Spleen (tissue), 11 donors: ENCODE data around the gene EFCC1. TPM values are rescaled to one million over a fixed set of nuclear protein-coding genes. Genes with fewer than 3 reads are reported as not detected.
"Not testable (repeated sequence)": the region's sequence is repeated elsewhere in the genome, so short reads cannot be mapped to it uniquely, and the experiment has no call there.

Experiments used
- DNase-seq: peaks from one replicate; pipeline ENCODE4 v3.0.0-alpha.2; 2020
- H3K27ac ChIP-seq, 8 donors: fragments of 200-600 bp; sonication (generic) in 7 of 8; 1 replicate in 4 of 8; 2 replicates in 4 of 8; pipeline versions ENCODE4 v1.5.0 to v1.8.0; 2016 to 2021; ENCODE audit warnings: inconsistent platforms in 4 of 8, mild to moderate bottlenecking in 4 of 8, moderate library complexity in 1 of 8
- H3K27me3 ChIP-seq, 7 donors: fragments of 200-600 bp; sonication (generic) in 6 of 7; replicated peaks in 1 of 7; 1 replicate in 4 of 7; 2 replicates in 3 of 7; pipeline versions ENCODE4 v1.5.0 to v1.8.0; 2016 to 2021; ENCODE audit warnings: inconsistent platforms in 3 of 7, mild to moderate bottlenecking in 1 of 7
- H3K36me3 ChIP-seq, 6 donors: fragments of 200-600 bp; sonication (generic) in 5 of 6; 1 replicate in 4 of 6; 2 replicates in 2 of 6; pipeline versions ENCODE4 v1.5.0 to v1.8.0; 2016 to 2021; ENCODE audit warnings: inconsistent platforms in 2 of 6
- H3K4me1 ChIP-seq, 6 donors: fragments of 200-600 bp; sonication (generic) in 5 of 6; 1 replicate in 3 of 6; 2 replicates in 3 of 6; pipeline versions ENCODE4 v1.5.0 to v1.8.0; 2016 to 2021; ENCODE audit warnings: inconsistent platforms in 3 of 6
- H3K4me3 ChIP-seq, 8 donors: fragments of 200-600 bp; sonication (generic) in 7 of 8; 1 replicate in 4 of 8; 2 replicates in 4 of 8; pipeline versions ENCODE4 v1.5.0 to v1.8.0; 2016 to 2021; ENCODE audit warnings: inconsistent platforms in 4 of 8, mild to moderate bottlenecking in 4 of 8, moderate library complexity in 2 of 8
- H3K9me3 ChIP-seq, 8 donors: fragments of 200-600 bp; sonication (generic) in 7 of 8; 1 replicate in 4 of 8; 2 replicates in 4 of 8; pipeline versions ENCODE4 v1.5.0 to v1.8.0; 2016 to 2021; ENCODE audit warnings: inconsistent platforms in 4 of 8
- CTCF ChIP-seq, 11 experiments: fragments of 200-600 bp in 7 of 11; fragments of 450-650 bp in 4 of 11; sonication (generic) in 4 of 11; IDR thresholded peaks in 8 of 11; conservative IDR thresholded peaks in 3 of 11; 1 replicate in 7 of 11; 2 replicates in 4 of 11; pipeline versions ENCODE4 v1.4.0 to v1.8.0; 2016 to 2021; ENCODE audit warnings: antibody characterized with exemption in 11 of 11, inconsistent platforms in 4 of 11, mild to moderate bottlenecking in 1 of 11
- POLR2A ChIP-seq, 3 donors: fragments of 450-650 bp; IDR thresholded peaks; one replicate each; pipeline ENCODE4 v1.5.1; 2017; ENCODE audit warnings: antibody characterized with exemption in 3 of 3, mild to moderate bottlenecking in 1 of 3
- POLR2AphosphoS5 ChIP-seq, 3 donors: sonication (generic); formaldehyde crosslinking; IDR thresholded peaks; one replicate each; pipeline ENCODE4 v1.5.1; 2017; ENCODE audit warnings: antibody characterized with exemption in 3 of 3
- WGBS, 5 donors: extraction: QIAGEN DNeasy Blood & Tissue Kit in 3 of 5; methylation state at CpG; one replicate each; pipeline versions ENCODE4 v1.1.5 to v1.1.7; 2013 to 2018; 5-methylcytosine and 5-hydroxymethylcytosine counted together
- intact Hi-C: fragments of 100-400 bp; cut with DNase I; formaldehyde crosslinking; loops from one replicate; pipeline ENCODE4 v1.15.0; 2023; ENCODE audit warnings: low total_unique reads
- polyA plus RNA-seq, 3 donors: library from polyadenylated mRNA; stranded (reverse); fragments of 200-250 nt; gene quantifications; one replicate each; pipeline ENCODE4 v1.2.1, GENCODE V29; 2013
- total RNA-seq, 7 donors: library from RNA; depleted of rRNA in 3 of 7; stranded (reverse); fragments of >200 nt in 3 of 7; fragmentation: NEBNext Ultra II Directional in 4 of 7; extraction: Animal tissue kit (Norgen Biotek cat#: 25700) in 4 of 7; gene quantifications; one replicate each; pipeline versions ENCODE4 v1.1.0 to v1.2.1, GENCODE V29; 2016 to 2021
- donor health status: healthy with polysubstance abuse.
- donor health status: DM: no; HTN: no; CAD: no; lungs with moderate emphysema.
- donor health status: DM: no; HTN: no; CAD: no.
- donor health status: Bipolar disorder and iron deficiency.
- donor health status: healthy.
- donor health status: DM: no; HTN: no; CAD: no.
- donor health status: DM: yes; HTN: yes; CAD: no.

Gene EFCC1
- total and polyA plus RNA-seq, 10 donors, result 2.0 to 11.2 (median 8.1) TPM

GRCh38 chr3:129068291-129068886, 67.3 kb downstream of the EFCC1 start:
- intact Hi-C loops, result no loop called here
- TF ChIP-seq POLR2AphosphoS5 (IDR thresholded peaks at IDR 0.05), result peak in 2 of 3 donors; percentile 27 to 47
- no peak for TF ChIP-seq CTCF (IDR thresholded peaks at IDR 0.05 in 8 of 11, conservative IDR thresholded peaks at IDR 0.05 in 3 of 11)
- no peak for TF ChIP-seq POLR2A (IDR thresholded peaks at IDR 0.05)
- Histone ChIP-seq H3K27ac (peak overlapping the region in 5 of 8 donors; percentile 58 to 78 (median 62)), H3K27me3 (peaks cover 0 to 13% (median 0%) of the 10 kb centered on the region in 7 donors), H3K9me3 (peaks cover 0 to 9% (median 2%) of the 10 kb centered on the region in 8 donors), H3K4me1 (peaks cover 0 to 33% (median 20%) of the 10 kb centered on the region in 6 donors), H3K4me3 (peak overlapping the region in 7 of 8 donors; percentile 26 to 61 (median 34)), H3K36me3 (no peaks in the 10 kb centered on the region)
- 14 to 43% (median 22%) methylated on average over 17 to 44 of the region's 44 CpGs for WGBS, 5 donors
- DNase-seq, result no peak

- intact Hi-C loops, H3K9me3 ChIP-seq, H3K4me3 ChIP-seq, DNase-seq, H3K36me3 ChIP-seq: not testable (repeated sequence)
- peaks cover 0 to 13% (median 0%) of the 10 kb centered on the region in 7 donors for H3K27me3 ChIP-seq
- WGBS, 5 donors, result 67 to 75% (median 70%) methylated on average over 13 of the region's 13 CpGs
- peak overlapping the region in 5 of 8 donors; percentile 51 to 78 (median 62) for H3K27ac ChIP-seq
- H3K4me1 ChIP-seq, result peaks cover 0 to 33% (median 20%) of the 10 kb centered on the region in 6 donors
These were observed 68.4 kb downstream of the EFCC1 start for GRCh38 chr3:129069313-129070085.

- no peak overlapping the region for H3K4me3 ChIP-seq
- peaks cover 0 to 33% (median 20%) of the 10 kb centered on the region in 6 donors for H3K4me1 ChIP-seq
- no peaks in the 10 kb centered on the region for H3K36me3 ChIP-seq
- H3K27me3 ChIP-seq, result peaks cover 0 to 13% (median 0%) of the 10 kb centered on the region in 7 donors
- TF ChIP-seq POLR2AphosphoS5 (IDR thresholded peaks at IDR 0.05), result peak in 1 of 3 donors; percentile 61
- no peak for TF ChIP-seq CTCF (IDR thresholded peaks at IDR 0.05 in 8 of 11, conservative IDR thresholded peaks at IDR 0.05 in 3 of 11)
- no peak for TF ChIP-seq POLR2A (IDR thresholded peaks at IDR 0.05)
- intact Hi-C loops, result no loop called here
- WGBS, 5 donors, result 39 to 48% (median 39%) methylated on average over 8 of the region's 8 CpGs
- H3K27ac ChIP-seq, result peak overlapping the region in 5 of 8 donors; percentile 51 to 78 (median 62)
- peaks cover 0 to 9% (median 2%) of the 10 kb centered on the region in 8 donors for H3K9me3 ChIP-seq
- DNase-seq, result no peak
These were observed 69.2 kb downstream of the EFCC1 start for GRCh38 chr3:129070086-129070885.

GRCh38 chr3:129077222-129077621, 76.1 kb downstream of the EFCC1 start:
- Histone ChIP-seq H3K27ac (no peak overlapping the region), H3K4me1 (no peaks in the 10 kb centered on the region), H3K9me3 (no peaks in the 10 kb centered on the region), H3K36me3 (no peaks in the 10 kb centered on the region), H3K4me3 (no peak overlapping the region), H3K27me3 (peaks cover 0 to 4% (median 0%) of the 10 kb centered on the region in 7 donors)
- TF ChIP-seq POLR2AphosphoS5 (IDR thresholded peaks at IDR 0.05) (no peak), CTCF (IDR thresholded peaks at IDR 0.05 in 8 of 11, conservative IDR thresholded peaks at IDR 0.05 in 3 of 11) (no peak), POLR2A (IDR thresholded peaks at IDR 0.05) (no peak)
- intact Hi-C loops, result no loop called here
- WGBS, 5 donors, result 88 to 98% (median 92%) methylated on average over 7 of the region's 7 CpGs
- DNase-seq, result no peak
